Dermis microvascular lymphatic vessel endothelial cell (primary cell): Measurements from ENCODE around the gene RGS17. TPM values are rescaled to one million over a fixed set of nuclear protein-coding genes. Genes with fewer than 3 reads are reported as not detected.
"Not testable (repeated sequence)": the region's sequence is repeated elsewhere in the genome, so short reads cannot be mapped to it uniquely, and the experiment has no call there.

Source experiments
- DNase-seq, 2 donors: peaks; one replicate each; pipeline versions ENCODE4 v3.0.0 to v3.0.0-alpha.2; 2010; ENCODE audit warnings: low read depth in 2 of 2
- total RNA-seq: library from RNA; depleted of rRNA; stranded (reverse); fragments of >200 nt; gene quantifications from 2 replicates; pipeline ENCODE4 v1.2.1, GENCODE V29; 2014

RGS17 gene
- total RNA-seq: 3.3 and 4.1 TPM in 2 replicates

DNA sequence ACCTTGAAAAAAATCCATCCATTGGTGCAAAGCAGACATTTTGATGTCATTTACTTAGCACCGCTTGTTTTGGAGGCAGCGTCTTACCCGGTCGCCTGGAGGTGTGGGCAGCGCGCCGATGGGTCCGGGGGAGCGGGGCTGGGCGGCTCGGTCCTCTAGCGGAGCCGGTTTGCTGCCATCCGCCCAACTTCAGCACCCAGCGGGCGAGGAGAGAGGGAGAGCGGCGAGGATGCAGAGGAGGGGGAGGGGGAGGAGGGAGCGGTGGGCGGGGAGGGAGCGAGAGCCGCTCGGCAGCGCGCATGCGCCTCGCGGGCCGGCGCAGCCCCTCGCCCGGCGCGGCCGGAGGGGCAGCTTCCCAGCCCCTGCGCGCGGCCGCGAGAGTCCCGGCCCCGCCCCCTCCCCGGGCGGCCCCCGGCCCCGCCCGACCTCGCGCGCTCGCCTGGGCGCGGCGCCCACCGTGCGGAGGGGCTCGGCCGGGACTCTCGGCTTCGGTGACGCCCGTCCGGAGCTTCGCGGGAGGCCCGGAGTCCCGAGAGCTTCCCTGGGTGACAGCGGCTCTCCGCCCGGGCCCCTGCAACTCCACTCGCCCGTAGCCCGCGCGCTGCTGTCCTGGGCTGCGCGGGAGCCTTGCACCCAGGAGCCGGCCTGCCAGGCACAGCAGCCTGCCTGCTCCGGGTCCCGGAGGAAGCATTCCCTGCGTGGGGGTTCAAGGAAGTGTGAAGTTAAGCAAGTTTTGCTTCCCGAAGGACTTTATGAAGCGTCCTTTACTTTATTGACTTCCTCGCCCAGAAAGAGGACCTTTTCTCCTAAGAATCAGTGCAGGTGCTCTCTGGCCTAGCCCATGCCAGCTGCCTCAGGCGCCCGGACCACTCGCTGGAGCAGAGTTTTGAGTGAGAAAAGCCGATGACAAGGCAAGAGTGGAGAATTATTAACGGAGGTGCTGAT, at the start of gene RGS17:
RGS17 (minus strand) TSS at position 246 of the 945 bp plus-strand sequence. CDS start 87,264 bp downstream, outside the sequence.
- peak; percentile 30 to 77 for DNase-seq

- no peak for DNase-seq
Observed at GRCh38 chr6:153172815-153173214, 41.7 kb upstream of the RGS17 start.

DNA sequence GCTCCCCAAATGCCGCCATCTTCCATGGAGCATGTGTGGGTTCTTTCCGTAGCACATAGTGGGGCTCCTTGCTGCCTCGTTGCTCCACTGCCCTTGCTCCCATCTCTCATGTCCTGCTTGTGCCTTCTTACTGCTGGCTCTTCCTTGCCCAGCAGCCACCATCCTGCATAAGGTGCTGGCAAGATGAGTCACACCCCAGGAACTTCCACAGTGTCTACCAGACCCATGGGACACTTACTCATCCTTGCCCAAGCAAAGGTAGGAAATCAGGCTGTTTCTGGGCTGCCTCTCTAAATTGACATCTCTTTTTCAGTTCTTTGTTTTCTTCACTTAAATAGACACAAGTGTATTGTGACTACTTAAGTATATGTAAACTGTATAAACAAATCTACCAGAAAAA, 39.4 kb upstream of the RGS17 start:
- DNase-seq: peak in 1 of 2 donors; percentile 24

DNA sequence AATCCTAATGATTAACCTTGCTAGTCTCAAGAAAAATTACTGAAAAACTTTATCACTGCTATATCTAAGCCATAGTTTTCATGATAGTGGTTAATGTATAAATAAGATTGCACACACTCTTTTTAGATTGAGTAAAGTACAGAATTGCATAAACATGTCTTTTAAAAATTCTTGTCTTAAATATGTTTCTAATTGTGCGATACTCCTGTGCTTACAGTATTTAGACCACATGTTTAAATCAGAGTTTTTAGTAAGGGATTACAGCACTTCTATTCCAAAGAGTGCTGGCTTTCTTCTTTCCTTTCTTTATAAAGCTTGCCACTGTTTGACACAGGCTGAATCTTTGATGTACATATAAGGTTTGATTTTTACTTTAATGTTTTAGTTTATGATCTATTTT, 36.8 kb upstream of the RGS17 start:
- no peak for DNase-seq

- peak; percentile 36 to 86 for DNase-seq
Observed at GRCh38 chr6:153167061-153167891, 36.2 kb upstream of the RGS17 start.

DNA sequence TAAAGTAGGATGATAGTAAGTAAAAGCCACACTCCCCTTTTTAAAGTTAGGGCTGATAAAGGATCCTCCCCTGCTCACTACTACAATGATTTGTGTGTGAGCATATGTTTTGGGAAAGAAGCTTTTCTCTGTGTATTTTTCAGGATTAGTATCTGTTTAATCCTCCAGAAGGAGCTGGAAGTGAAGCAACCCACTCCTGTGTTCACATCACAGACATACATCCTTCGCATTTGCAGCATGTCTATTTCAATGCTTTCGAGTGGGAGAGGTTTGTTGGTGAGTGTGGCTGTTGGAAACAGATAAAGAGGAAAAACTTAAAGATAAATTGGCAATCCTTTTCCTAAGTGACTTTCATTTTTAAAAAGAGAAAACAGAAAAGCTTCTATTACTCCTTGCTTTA, 31.6 kb upstream of the RGS17 start:
- no peak for DNase-seq

DNA sequence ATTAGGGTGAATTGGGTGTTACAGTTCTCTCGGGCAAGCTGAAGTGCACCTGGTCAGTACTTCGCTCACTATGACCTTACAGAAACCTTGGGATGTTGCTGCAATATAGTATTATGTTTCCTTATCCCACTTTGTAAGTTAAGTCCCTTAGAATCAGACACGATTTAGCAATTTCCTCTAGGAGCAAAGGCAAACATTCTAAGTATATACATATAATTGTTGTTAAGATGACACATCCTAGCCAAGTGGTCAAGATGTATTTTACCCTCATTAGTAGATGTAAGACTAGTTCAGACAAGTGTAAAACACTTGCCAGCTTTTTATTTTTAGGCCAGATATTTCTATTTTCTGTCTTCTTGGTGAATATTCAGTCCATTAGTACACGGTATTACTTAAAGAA, 31.1 kb upstream of the RGS17 start:
- DNase-seq: no peak

- no peak for DNase-seq
Observed at GRCh38 chr6:153160221-153160620, 29.1 kb upstream of the RGS17 start.

GRCh38 chr6:153150752-153151440, 19.8 kb upstream of the RGS17 start:
- DNase-seq: no peak

- DNase-seq: no peak
Observed at GRCh38 chr6:153150371-153150751, 19.3 kb upstream of the RGS17 start.

GRCh38 chr6:153149891-153150290, 18.8 kb upstream of the RGS17 start:
- DNase-seq: no peak

DNA sequence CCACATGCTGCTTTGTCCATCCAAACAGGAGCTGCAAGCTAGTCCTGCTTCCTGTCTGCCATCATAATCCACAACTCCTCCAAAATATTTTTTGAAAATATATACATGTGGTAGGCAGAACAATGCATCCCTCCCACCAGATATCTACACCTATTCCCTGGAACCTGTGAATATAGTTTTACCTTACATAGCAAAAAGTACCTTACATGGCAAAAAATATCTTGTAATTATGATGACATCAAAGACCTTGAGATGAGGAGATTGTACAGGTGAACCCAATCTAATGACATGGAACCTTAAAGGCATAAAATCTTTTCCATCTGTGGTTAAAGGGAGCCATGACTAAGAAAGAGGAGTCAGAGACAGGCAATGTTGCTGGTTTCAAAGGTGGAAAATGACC, 15.3 kb upstream of the RGS17 start:
- DNase-seq: no peak

GRCh38 chr6:153145591-153145990, 14.5 kb upstream of the RGS17 start:
- no peak for DNase-seq

- DNase-seq: no peak
Observed at GRCh38 chr6:153143200-153143599, 12.1 kb upstream of the RGS17 start.

- peak in 1 of 2 donors; percentile 12 for DNase-seq
Observed at GRCh38 chr6:153140299-153140698, 9.2 kb upstream of the RGS17 start.

- DNase-seq: no peak
Observed at GRCh38 chr6:153138930-153139329, 7.8 kb upstream of the RGS17 start.

GRCh38 chr6:153135681-153136080, 4.6 kb upstream of the RGS17 start:
- no peak for DNase-seq

GRCh38 chr6:153133667-153134066, 2.6 kb upstream of the RGS17 start:
- DNase-seq: not testable (repeated sequence)

GRCh38 chr6:153130515-153131036, 506 bp downstream of the RGS17 start:
- peak in 1 of 2 donors; percentile 4 for DNase-seq

- DNase-seq: peak in 1 of 2 donors; percentile 28
Observed at GRCh38 chr6:153129873-153130514, 1.1 kb downstream of the RGS17 start.

- DNase-seq: no peak
Observed at GRCh38 chr6:153126218-153126617, 4.9 kb downstream of the RGS17 start.
